Measurements from ENCODE around the gene TMEM74B.

TMEM74B gene

DNA sequence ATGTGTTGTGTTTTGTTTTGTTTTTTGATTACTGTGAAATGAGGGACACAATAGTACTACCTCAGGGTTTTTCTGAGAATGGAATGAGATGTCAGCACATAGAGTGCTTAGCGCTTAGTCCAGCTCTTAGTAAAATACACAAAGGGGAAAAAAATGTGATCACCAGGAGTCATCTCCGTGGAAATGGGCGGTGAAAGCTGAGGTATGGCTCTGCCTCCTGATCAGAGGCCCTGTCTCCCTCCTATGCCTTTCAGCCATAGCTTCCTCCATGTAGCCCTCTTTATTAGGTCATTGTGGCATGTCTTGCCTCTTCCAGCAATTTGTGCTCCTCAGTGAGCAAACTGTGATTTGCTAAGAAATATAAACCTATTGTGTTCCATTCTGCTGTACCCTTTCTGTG is 53.4 kb downstream of the TMEM74B start:
- no peak for DNase-seq

DNA sequence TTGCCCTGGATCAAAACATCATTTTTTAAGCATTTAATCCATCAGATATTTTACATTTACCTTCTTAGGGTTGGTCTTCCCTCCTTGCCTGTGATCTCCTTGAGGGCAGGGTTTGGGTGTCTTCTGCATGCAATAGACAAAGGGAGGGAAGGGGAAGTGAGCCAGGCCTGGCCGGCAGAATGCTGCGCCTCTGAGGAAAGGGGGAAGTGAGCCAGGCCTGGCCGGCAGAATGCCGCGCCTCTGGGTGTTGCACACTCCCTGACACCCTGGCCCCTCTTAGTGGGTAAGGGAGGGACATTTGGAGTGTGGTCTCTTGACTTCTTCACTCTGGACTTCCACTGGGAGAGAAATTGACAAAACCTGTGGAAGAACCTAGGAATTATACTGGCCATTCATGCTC is 53.9 kb downstream of the TMEM74B start:
- DNase-seq = no peak
